Heart left ventricle (tissue), 13 donors: ENCODE measurements around the gene FKBP1A.

Source experiments
- POLR2A ChIP-seq, 2 donors: fragments of 450-650 bp; IDR thresholded peaks; one replicate each; pipeline ENCODE4 v1.6.1; 2017; ENCODE audit warnings: antibody characterized with exemption in 2 of 2, mild to moderate bottlenecking in 2 of 2, moderate library complexity in 2 of 2
- TF ChIP-seq, protein P1 (sequence below), 12 donors: fragments of 200-600 bp; sonication (generic) in 4 of 12; IDR thresholded peaks; one replicate each; pipeline versions ENCODE4 v1.5.0 to v1.8.0; 2018 to 2022; ENCODE audit warnings: antibody characterized with exemption in 12 of 12, mild to moderate bottlenecking in 5 of 12
- donor health status: ischemic (EF 13 %, LVEDD 7.1; RV severe dilation, severe dysfunction).
- donor health status: DM: no; HTN: yes; CAD: no.
- donor health status: DM: no; HTN: no; CAD: no.
- donor health status: ischemic (EF 25% LVEDD 6.9; RV normal size, moderate dysfunction).
- donor health status: ischemic (EF 25% LVEDD 5.7; RV mildly dilated, moderate dysfunction).
- donor health status: ischemic (EF 35%, LVEDD 5.7; RV mildly dilated, moderate dysfunction).
- donor health status: nonischemic (EF 11% LVEDD 7.7; RV severe dilation, severe dysfunction).
- donor health status: DM: yes; HTN: yes; CAD: no.
- donor health status: PGD.
- donor health status: ischemic (EF 29% LVEDD 5.4; RV normal size, mild dysfunction).
- donor health status: nonischemic (EF 23%, LVEDD 6.1; RV moderate dilation, normal function).

DNA sequence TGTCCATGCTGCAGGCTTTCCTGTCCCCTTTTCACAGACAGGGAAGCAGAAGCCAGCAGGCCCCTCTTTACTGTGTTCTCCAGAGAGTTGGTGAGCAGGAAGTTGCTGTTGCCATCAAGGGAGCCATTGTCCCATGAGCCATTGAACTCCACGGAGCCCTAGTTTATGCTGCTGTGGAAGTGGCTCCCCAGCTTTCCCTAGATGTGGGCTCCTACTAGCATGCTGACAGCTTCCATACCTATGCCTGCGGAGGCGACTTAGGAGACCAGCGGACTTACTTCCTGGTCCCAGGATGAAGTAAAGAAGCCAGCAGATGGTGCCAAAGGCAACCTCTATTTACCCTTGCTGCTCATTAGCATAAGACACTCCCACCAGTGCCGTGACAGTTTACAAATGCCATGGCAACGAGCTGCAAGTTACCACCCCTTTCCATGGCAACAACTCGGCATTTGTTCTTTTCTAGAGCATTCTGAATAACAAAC, 30.8 kb upstream of the FKBP1A start:
- TF ChIP-seq, protein P1, sequence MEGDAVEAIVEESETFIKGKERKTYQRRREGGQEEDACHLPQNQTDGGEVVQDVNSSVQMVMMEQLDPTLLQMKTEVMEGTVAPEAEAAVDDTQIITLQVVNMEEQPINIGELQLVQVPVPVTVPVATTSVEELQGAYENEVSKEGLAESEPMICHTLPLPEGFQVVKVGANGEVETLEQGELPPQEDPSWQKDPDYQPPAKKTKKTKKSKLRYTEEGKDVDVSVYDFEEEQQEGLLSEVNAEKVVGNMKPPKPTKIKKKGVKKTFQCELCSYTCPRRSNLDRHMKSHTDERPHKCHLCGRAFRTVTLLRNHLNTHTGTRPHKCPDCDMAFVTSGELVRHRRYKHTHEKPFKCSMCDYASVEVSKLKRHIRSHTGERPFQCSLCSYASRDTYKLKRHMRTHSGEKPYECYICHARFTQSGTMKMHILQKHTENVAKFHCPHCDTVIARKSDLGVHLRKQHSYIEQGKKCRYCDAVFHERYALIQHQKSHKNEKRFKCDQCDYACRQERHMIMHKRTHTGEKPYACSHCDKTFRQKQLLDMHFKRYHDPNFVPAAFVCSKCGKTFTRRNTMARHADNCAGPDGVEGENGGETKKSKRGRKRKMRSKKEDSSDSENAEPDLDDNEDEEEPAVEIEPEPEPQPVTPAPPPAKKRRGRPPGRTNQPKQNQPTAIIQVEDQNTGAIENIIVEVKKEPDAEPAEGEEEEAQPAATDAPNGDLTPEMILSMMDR (IDR thresholded peaks at IDR 0.05), result no peak
- no peak for TF ChIP-seq POLR2A (IDR thresholded peaks at IDR 0.05)
